GM18511 (cell line): ENCODE results near the gene PCBD1.
A peak's percentile ranks its signal among the peaks of the same experiment; 100 is the strongest.
"Not testable (repeated sequence)": the region's sequence is repeated elsewhere in the genome, so short reads cannot be mapped to it uniquely, and the experiment has no call there.

Experiments
- ATAC-seq: cut with Tn5 transposase; IDR thresholded peaks from one replicate; pipeline ENCODE4 v1.9.1; 2021; ENCODE audit warnings: mild to moderate bottlenecking, moderate library complexity; ENCODE audit not compliant: unreplicated experiment

PCBD1 gene

GRCh38 chr10:70887804-70888800, at the start of gene PCBD1:
Gene PCBD1, minus strand, starts transcription at chr10:70888565. Its CDS starts 32 bp downstream, at chr10:70888533.
- ATAC-seq = peak; percentile 82

- ATAC-seq = no peak
Observed at GRCh38 chr10:70937661-70938060, 49.3 kb upstream of the PCBD1 start.

- ATAC-seq = no peak
Observed at GRCh38 chr10:70936111-70936510, 47.7 kb upstream of the PCBD1 start.

GRCh38 chr10:70935631-70936030, 47.3 kb upstream of the PCBD1 start:
- no peak for ATAC-seq

- no peak for ATAC-seq
Observed at GRCh38 chr10:70935125-70935625, 46.8 kb upstream of the PCBD1 start.

GRCh38 chr10:70934701-70935100, 46.3 kb upstream of the PCBD1 start:
- ATAC-seq = no peak

GRCh38 chr10:70932392-70933196, 44.2 kb upstream of the PCBD1 start:
- ATAC-seq = no peak

GRCh38 chr10:70931168-70931815, 42.9 kb upstream of the PCBD1 start:
- ATAC-seq = no peak

- ATAC-seq = no peak
Observed at GRCh38 chr10:70930263-70931000, 42.1 kb upstream of the PCBD1 start.

GRCh38 chr10:70928140-70928539, 39.8 kb upstream of the PCBD1 start:
- no peak for ATAC-seq

GRCh38 chr10:70927189-70927943, 39.0 kb upstream of the PCBD1 start:
- no peak for ATAC-seq

- no peak for ATAC-seq
Observed at GRCh38 chr10:70926226-70927000, 38.0 kb upstream of the PCBD1 start.

GRCh38 chr10:70925377-70926225, 37.2 kb upstream of the PCBD1 start:
- ATAC-seq = no peak

GRCh38 chr10:70923696-70924095, 35.3 kb upstream of the PCBD1 start:
- no peak for ATAC-seq

- no peak for ATAC-seq
Observed at GRCh38 chr10:70921285-70921684, 32.9 kb upstream of the PCBD1 start.

- no peak for ATAC-seq
Observed at GRCh38 chr10:70920519-70920918, 32.2 kb upstream of the PCBD1 start.

GRCh38 chr10:70919906-70920305, 31.5 kb upstream of the PCBD1 start:
- ATAC-seq = not testable (repeated sequence)
